GM19240 (cell line): Measurements from ENCODE around the gene ACAN.

Source experiments
- DNase-seq: peaks from one replicate; pipeline ENCODE4 v3.0.0; 2011; ENCODE audit warnings: low spot score; ENCODE audit not compliant: insufficient read length

ACAN gene

GRCh38 chr15:88800738-88801137 lies 2.5 kb upstream of the ACAN start:
- DNase-seq: no peak

- no peak for DNase-seq
These were observed 816 bp upstream of the ACAN start for GRCh38 chr15:88802250-88802990.

- DNase-seq: no peak
These were observed 320 bp upstream of the ACAN start for GRCh38 chr15:88802991-88803240.

GRCh38 chr15:88803920-88804247 lies 648 bp downstream of the ACAN start:
- DNase-seq: no peak

- DNase-seq: no peak
These were observed 1.0 kb downstream of the ACAN start for GRCh38 chr15:88804257-88804656.

GRCh38 chr15:88805031-88805780 lies 2.0 kb downstream of the ACAN start:
- DNase-seq: no peak

- DNase-seq: no peak
These were observed 7.2 kb downstream of the ACAN start for GRCh38 chr15:88810446-88810845.

- no peak for DNase-seq
These were observed 8.9 kb downstream of the ACAN start for GRCh38 chr15:88812133-88812532.

GRCh38 chr15:88813960-88814359 lies 10.7 kb downstream of the ACAN start:
- no peak for DNase-seq

GRCh38 chr15:88814393-88814792 lies 11.2 kb downstream of the ACAN start:
- no peak for DNase-seq

- DNase-seq: no peak
These were observed 15.7 kb downstream of the ACAN start for GRCh38 chr15:88818920-88819319.

GRCh38 chr15:88821993-88822392 lies 18.8 kb downstream of the ACAN start:
- no peak for DNase-seq

GRCh38 chr15:88828791-88829190 lies 25.6 kb downstream of the ACAN start:
- no peak for DNase-seq

- DNase-seq: no peak
These were observed 26.8 kb downstream of the ACAN start for GRCh38 chr15:88830016-88830415.

GRCh38 chr15:88832820-88833730 lies 29.8 kb downstream of the ACAN start:
- DNase-seq: no peak

- DNase-seq: no peak
These were observed 30.5 kb downstream of the ACAN start for GRCh38 chr15:88833731-88834100.

- DNase-seq: no peak
These were observed 31.1 kb downstream of the ACAN start for GRCh38 chr15:88834211-88834812.

- DNase-seq: no peak
These were observed 31.9 kb downstream of the ACAN start for GRCh38 chr15:88835119-88835518.

- DNase-seq: no peak
These were observed 32.4 kb downstream of the ACAN start for GRCh38 chr15:88835646-88836045.

- DNase-seq: no peak
These were observed 35.4 kb downstream of the ACAN start for GRCh38 chr15:88838667-88839066.

GRCh38 chr15:88839146-88839545 lies 35.9 kb downstream of the ACAN start:
- no peak for DNase-seq

GRCh38 chr15:88839961-88840360 lies 36.7 kb downstream of the ACAN start:
- DNase-seq: no peak
